HCT116 (cell line): ENCODE measurements around the gene PGD. TPM values are rescaled to one million over a fixed set of nuclear protein-coding genes. Genes with fewer than 3 reads are reported as not detected.
A peak's percentile ranks its signal among the peaks of the same experiment; 100 is the strongest.

ENCODE experiments used
- ATAC-seq: fragments of 200-7000 bp; cut with Tn5 transposase; 2 replicates; pipeline ENCODE4 v1.9.1; 2020; ENCODE audit warnings: mild to moderate bottlenecking, moderate library complexity
- BruUV-seq: library from RNA; stranded (reverse); fragments of 400-500 nt; replicated peaks from 2 replicates; lab custom pipeline; 2021; lab: Mats Ljungman, UMichigan
- CTCF ChIA-PET: fragments of 300-600 bp; sonication (Branson Sonifier 250); formaldehyde crosslinking; loops from one replicate; lab custom pipeline; 2021; ENCODE audit warnings: antibody characterized with exemption; lab: Charles Lee
- POLR2A ChIA-PET: fragments of 300-600, 350-600 bp; sonication (Branson Sonifier 250); formaldehyde crosslinking; loops from one replicate; lab custom pipeline; 2021; ENCODE audit warnings: antibody characterized with exemption; lab: Charles Lee
- RAD21 ChIA-PET, 2 experiments: fragments of 300-600 bp; sonication (Branson Sonifier 250); formaldehyde crosslinking; loops; one replicate each; lab custom pipeline; 2023; ENCODE audit warnings: low total read pairs in 2 of 2; ENCODE audit not compliant: uncharacterized antibody in 2 of 2, unreplicated experiment in 2 of 2, low non-redundant PET in 1 of 2; lab: Charles Lee
- DNase-seq: peaks from one replicate; pipeline ENCODE4 v3.0.0-alpha.2; 2010; ENCODE audit warnings: low read depth, low spot score
- H2AFZ ChIP-seq: fragments of 200-600 bp; shearing (Covaris generic), sonication (generic); 2 replicates; pipeline ENCODE4 v1.6.1; 2017; ENCODE audit warnings: low read depth, mixed run types, mixed read lengths, antibody characterized with exemption, low read length; ENCODE audit not compliant: poor library complexity, severe bottlenecking
- H3K27ac ChIP-seq: 2 replicates; pipeline ENCODE4 v1.5.1; 2012; ENCODE audit warnings: low read depth, low read length
- H3K27me3 ChIP-seq: fragments of 200-600 bp; sonication (generic); 2 replicates; pipeline ENCODE4 v1.6.1; 2016; ENCODE audit warnings: mixed run types, low read length, mixed read lengths; ENCODE audit not compliant: insufficient read depth
- H3K36me3 ChIP-seq, 2 experiments: fragments of 200-500 bp in 1 of 2; fragments of 200-600 bp in 1 of 2; sonication (Bioruptor generic) in 1 of 2; sonication (generic) in 1 of 2; 2 replicates each; pipeline versions ENCODE4 v1.5.1 to v1.6.1; 2014 to 2016; ENCODE audit warnings: low read length in 2 of 2, inconsistent platforms in 1 of 2, mixed read lengths in 1 of 2, mixed run types in 1 of 2; ENCODE audit not compliant: insufficient read depth in 2 of 2, control insufficient read depth in 1 of 2
- H3K4me1 ChIP-seq, 2 experiments: fragments of 200-600 bp in 1 of 2; sonication (generic) in 1 of 2; 2 replicates each; pipeline versions ENCODE4 v1.5.1 to v1.6.1; 2012 to 2017; ENCODE audit warnings: low read length in 2 of 2, inconsistent platforms in 1 of 2, mild to moderate bottlenecking in 1 of 2, mixed read lengths in 1 of 2, mixed run types in 1 of 2, moderate library complexity in 1 of 2; ENCODE audit not compliant: insufficient read depth in 2 of 2, control insufficient read depth in 1 of 2
- H3K4me2 ChIP-seq: fragments of 200-600 bp; sonication (generic); 2 replicates; pipeline ENCODE4 v1.6.1; 2017; ENCODE audit warnings: mixed run types, low read length, mixed read lengths
- H3K4me3 ChIP-seq, 2 experiments: fragments of 200-600 bp in 1 of 2; sonication (generic) in 1 of 2; replicated peaks in 1 of 2; 2 replicates each; pipeline ENCODE4 v1.5.1; 2011 to 2016; ENCODE audit warnings: low read length in 2 of 2, control low read depth in 1 of 2, low read depth in 1 of 2, mild to moderate bottlenecking in 1 of 2, mixed read lengths in 1 of 2, mixed run types in 1 of 2
- H3K79me2 ChIP-seq: fragments of 200-600 bp; sonication (generic); 2 replicates; pipeline ENCODE4 v1.6.1; 2017; ENCODE audit warnings: mild to moderate bottlenecking, mixed run types, low read length, moderate library complexity, mixed read lengths; ENCODE audit not compliant: insufficient read depth
- H3K9ac ChIP-seq: fragments of 200-600 bp; sonication (generic); 2 replicates; pipeline ENCODE4 v1.6.1; 2016; ENCODE audit warnings: low read length, mixed read lengths
- H3K9me2 ChIP-seq: fragments of 200-600 bp; sonication (generic), shearing (Covaris generic); 2 replicates; pipeline ENCODE4 v1.6.1; 2017; ENCODE audit warnings: mixed run types, mild to moderate bottlenecking, moderate library complexity; ENCODE audit not compliant: insufficient read depth
- H3K9me3 ChIP-seq, 2 experiments: fragments of 200-500 bp in 1 of 2; fragments of 200-600 bp in 1 of 2; sonication (Bioruptor generic) in 1 of 2; sonication (generic) in 1 of 2; 2 replicates each; pipeline ENCODE4 v1.6.1; 2014 to 2017; ENCODE audit warnings: low read length in 2 of 2, mixed read lengths in 2 of 2, inconsistent platforms in 1 of 2, low read depth in 1 of 2, mild to moderate bottlenecking in 1 of 2, mixed run types in 1 of 2, moderate library complexity in 1 of 2; ENCODE audit not compliant: control insufficient read depth in 1 of 2, insufficient read depth in 1 of 2
- H4K20me1 ChIP-seq: fragments of 200-600 bp; sonication (generic), shearing (Covaris generic); 2 replicates; pipeline ENCODE4 v1.6.1; 2017; ENCODE audit warnings: mixed run types, mild to moderate bottlenecking, moderate library complexity; ENCODE audit not compliant: insufficient read depth
- CBX3 ChIP-seq: IDR thresholded peaks from 2 replicates; pipeline ENCODE4 v1.6.1; 2012; ENCODE audit warnings: low read depth
- CEBPB ChIP-seq: IDR thresholded peaks from 2 replicates; pipeline ENCODE4 v1.6.1; 2012; ENCODE audit warnings: low read depth
- EGR1 ChIP-seq: IDR thresholded peaks from 2 replicates; pipeline ENCODE4 v1.6.1; 2012; ENCODE audit warnings: low read depth
- ELF1 ChIP-seq: IDR thresholded peaks from 2 replicates; pipeline ENCODE4 v1.6.1; 2012; ENCODE audit warnings: low read depth, borderline replicate concordance
- EZH2phosphoT487 ChIP-seq: fragments of 200-600 bp; IDR thresholded peaks from 2 replicates; pipeline ENCODE4 v1.6.1; 2018; ENCODE audit warnings: antibody characterized with exemption, borderline replicate concordance
- FOSL1 ChIP-seq: IDR thresholded peaks from 2 replicates; pipeline ENCODE4 v1.6.1; 2012; ENCODE audit warnings: low read depth
- JUND ChIP-seq: IDR thresholded peaks from 2 replicates; pipeline ENCODE4 v1.6.1; 2012
- MAX ChIP-seq: IDR thresholded peaks from 2 replicates; pipeline ENCODE4 v1.6.1; 2012
- POLR2A ChIP-seq: IDR thresholded peaks from 2 replicates; pipeline ENCODE4 v1.7.0; 2011; ENCODE audit warnings: borderline replicate concordance; ENCODE audit not compliant: insufficient read depth, insufficient read length; ENCODE audit errors: extremely low read depth
- POLR2AphosphoS5 ChIP-seq: IDR thresholded peaks from 2 replicates; pipeline ENCODE4 v1.6.1; 2011; ENCODE audit warnings: mild to moderate bottlenecking, low read depth, low read length, moderate library complexity
- REST ChIP-seq: IDR thresholded peaks from 2 replicates; pipeline ENCODE4 v1.6.1; 2012; ENCODE audit warnings: low read depth
- SIN3A ChIP-seq: IDR thresholded peaks from 2 replicates; pipeline ENCODE4 v1.6.1; 2012; ENCODE audit warnings: low read depth
- TCF7L2 ChIP-seq: IDR thresholded peaks from 2 replicates; pipeline ENCODE4 v1.7.0; 2011; ENCODE audit warnings: borderline replicate concordance, inconsistent platforms; ENCODE audit not compliant: insufficient read depth, insufficient read length; ENCODE audit errors: extremely low read depth
- YY1 ChIP-seq: IDR thresholded peaks from 2 replicates; pipeline ENCODE4 v1.6.1; 2011; ENCODE audit warnings: low read length, low read depth, moderate library complexity, mild to moderate bottlenecking; ENCODE audit not compliant: insufficient replicate concordance; ENCODE audit errors: extremely low read depth
- intact Hi-C: fragments of 100-400 bp; cut with micrococcal nuclease; formaldehyde crosslinking; loops from 2 replicates; pipeline ENCODE4 v1.10.0; 2022
- total RNA-seq: library from RNA; stranded (reverse); gene quantifications from one replicate; pipeline ENCODE4 v1.2.1, GENCODE V29; 2021; ENCODE audit not compliant: unreplicated experiment

The PGD gene
- total RNA-seq, 1 experiment from 2014 or later: 144 TPM

- H3K9ac ChIP-seq: peak overlapping the region; percentile 92
- H3K27ac ChIP-seq: peak overlapping the region; percentile 66
- no peaks in the 10 kb centered on the region for H3K36me3 ChIP-seq
- DNase-seq (no peak), ATAC-seq (no peak)
- H3K27me3 ChIP-seq: no peaks in the 10 kb centered on the region
- ChIA-PET RAD21 (interaction anchor here in 1 of 2 experiments (0.6 to 1.2 kb wide), 3 partner anchors 30 to 438 kb away, joined by 3 to 5 read pairs (median 3); no protein-coding TSS in a partner anchor), POLR2A (interaction anchor here (1.1 to 1.2 kb wide), 2 partner anchors 26 to 64 kb away, joined by 3 to 7 read pairs; no protein-coding TSS in a partner anchor), CTCF (interaction anchor here (0.7 to 2.2 kb wide), 9 partner anchors 27 to 437 kb away, joined by 3 to 25 read pairs (median 4); partner anchors contain the start of gene PGD)
- H3K9me3 ChIP-seq: no peaks in the 10 kb centered on the region
- intact Hi-C loops: loop anchor here (1.0 to 5.0 kb wide), 3 partner anchors 64 to 803 kb away; no protein-coding TSS in a partner anchor
- H2AFZ ChIP-seq: no peak overlapping the region
- H3K4me1 ChIP-seq: peaks cover 2 to 19% of the 10 kb centered on the region in 2 experiments; a peak in 3 of 4 replicates
- H3K4me3 ChIP-seq: peak overlapping the region; percentile 67 to 90
- H3K79me2 ChIP-seq: peaks cover 8% of the 10 kb centered on the region; the same call in 1 of the 2 replicates
- no peaks in the 10 kb centered on the region for H4K20me1 ChIP-seq
- TF ChIP-seq EZH2phosphoT487 (no peak), MAX (no peak), POLR2AphosphoS5 (no peak), ELF1 (no peak), EGR1 (no peak), TCF7L2 (no peak), FOSL1 (no peak), CBX3 (no peak), SIN3A (no peak), YY1 (no peak), REST (no peak), POLR2A (no peak), JUND (no peak), CEBPB (no peak)
- H3K9me2 ChIP-seq: no peaks in the 10 kb centered on the region
- BruUV-seq: TSS peak; percentile 79
- peak overlapping the region; percentile 81 for H3K4me2 ChIP-seq
Observed at GRCh38 chr1:10429868-10430215, 31.0 kb downstream of the PGD start.
